Ovary (tissue), 3 donors: ENCODE results near the gene ZNF609.
"Not testable (repeated sequence)": the region's sequence is repeated elsewhere in the genome, so short reads cannot be mapped to it uniquely, and the experiment has no call there.

ENCODE experiments used
- CTCF ChIP-seq, 3 donors: fragments of 450-650 bp in 2 of 3; fragments of 200-600 bp in 1 of 3; IDR thresholded peaks; one replicate each; pipeline versions ENCODE4 v1.5.1 to v1.8.0; 2016 to 2022; ENCODE audit warnings: antibody characterized with exemption in 3 of 3, mild to moderate bottlenecking in 1 of 3
- EP300 ChIP-seq: sonication (generic); formaldehyde crosslinking; IDR thresholded peaks from one replicate; pipeline ENCODE4 v1.6.1; 2017; ENCODE audit warnings: antibody characterized with exemption
- POLR2A ChIP-seq: fragments of 450-650 bp; IDR thresholded peaks from one replicate; pipeline ENCODE4 v1.6.1; 2017; ENCODE audit warnings: antibody characterized with exemption, mild to moderate bottlenecking, moderate library complexity
- donor health status: DM: no; HTN: no; CAD: no.

DNA sequence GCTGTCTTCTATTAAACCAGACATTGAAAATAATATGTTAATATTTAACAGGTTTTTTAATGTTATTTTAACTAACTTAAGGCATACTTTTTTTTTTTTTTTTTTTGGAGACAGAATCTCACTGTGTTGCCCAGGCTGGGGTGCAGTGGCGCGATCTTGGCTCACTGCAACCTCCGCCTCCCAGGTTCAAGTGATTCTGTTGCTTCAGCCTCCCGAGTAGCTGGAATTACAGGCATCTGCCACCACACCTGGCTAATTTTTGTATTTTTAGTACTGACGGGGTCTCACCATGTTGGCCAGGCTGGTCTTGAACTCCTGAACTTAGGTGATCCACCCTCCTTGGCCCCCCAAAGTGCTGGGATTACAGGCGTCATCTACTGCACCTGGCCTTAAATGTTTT is 147.0 kb downstream of the ZNF609 start:
- TF ChIP-seq CTCF (IDR thresholded peaks at IDR 0.05); POLR2A; EP300: not testable (repeated sequence)
